Activated CD4-positive, alpha-beta T cell treated with anti-CD3 and anti-CD28 coated beads, Interleukin-2, amount 50 U/mL, for 24 hours (primary cell): ENCODE measurements around the gene CBLIF.
"Not testable (repeated sequence)": the region's sequence is repeated elsewhere in the genome, so short reads cannot be mapped to it uniquely, and the experiment has no call there.

Source experiments
- DNase-seq, 2 donors: peaks; one replicate each; pipeline ENCODE4 v3.0.0-alpha.2; 2020; ENCODE audit warnings: low read depth in 1 of 2, low spot score in 1 of 2

The CBLIF gene

GRCh38 chr11:59801160-59801706 lies 44.1 kb downstream of the CBLIF start:
- DNase-seq: no peak

GRCh38 chr11:59800390-59801025 lies 44.8 kb downstream of the CBLIF start:
- no peak for DNase-seq

- DNase-seq: no peak
Measured at GRCh38 chr11:59794417-59794816, 50.9 kb downstream of the CBLIF start.

GRCh38 chr11:59792507-59792906 lies 52.8 kb downstream of the CBLIF start:
- no peak for DNase-seq

- no peak for DNase-seq
Measured at GRCh38 chr11:59791639-59792038, 53.7 kb downstream of the CBLIF start.

GRCh38 chr11:59787816-59788215 lies 57.5 kb downstream of the CBLIF start:
- DNase-seq: no peak

GRCh38 chr11:59787255-59787588 lies 58.1 kb downstream of the CBLIF start:
- DNase-seq: no peak

- DNase-seq: no peak
Measured at GRCh38 chr11:59785818-59786217, 59.5 kb downstream of the CBLIF start.

GRCh38 chr11:59784441-59784840 lies 60.9 kb downstream of the CBLIF start:
- DNase-seq: not testable (repeated sequence)

GRCh38 chr11:59783632-59784090 lies 61.6 kb downstream of the CBLIF start:
- no peak for DNase-seq

- no peak for DNase-seq
Measured at GRCh38 chr11:59782080-59782479, 63.2 kb downstream of the CBLIF start.

GRCh38 chr11:59779487-59779886 lies 65.8 kb downstream of the CBLIF start:
- DNase-seq: no peak
